PC-3 (cell line): Measurements from ENCODE around the gene RABGAP1L. TPM values are rescaled to one million over a fixed set of nuclear protein-coding genes. Genes with fewer than 3 reads are reported as not detected.

Source experiments
- ATAC-seq: fragments of 200-7000 bp; cut with Tn5 transposase; 2 replicates; pipeline ENCODE4 v1.9.1; 2020; ENCODE audit warnings: mild to moderate bottlenecking, moderate library complexity
- BruUV-seq: library from RNA; stranded (reverse); fragments of 400-500 nt; replicated peaks from 2 replicates; lab custom pipeline; 2021; lab: Mats Ljungman, UMichigan
- CTCF ChIA-PET: fragments of 300-600 bp; sonication (Branson Sonifier 250); formaldehyde crosslinking; loops from one replicate; lab custom pipeline; 2022; ENCODE audit warnings: antibody characterized with exemption; lab: Charles Lee
- POLR2A ChIA-PET: fragments of 300-600 bp; sonication (Branson Sonifier 250); formaldehyde crosslinking; loops from one replicate; lab custom pipeline; 2022; ENCODE audit warnings: antibody characterized with exemption; ENCODE audit not compliant: unreplicated experiment; lab: Charles Lee
- DNase-seq: peaks from one replicate; pipeline ENCODE4 v3.0.0-alpha.2; 2015
- H2AFZ ChIP-seq: fragments of 300-600 bp; sonication (generic); 2 replicates; pipeline ENCODE4 v1.6.0; 2016; ENCODE audit warnings: antibody characterized with exemption, low read length
- H3F3A ChIP-seq: fragments of 300-600 bp; sonication (generic); one replicate; pipeline ENCODE4 v1.6.0; 2017; ENCODE audit warnings: antibody characterized with exemption, low read length, control low read depth, mild to moderate bottlenecking; ENCODE audit not compliant: unreplicated experiment
- H3K27ac ChIP-seq: fragments of 300-600 bp; sonication (generic); 2 replicates; pipeline ENCODE4 v1.5.1; 2016; ENCODE audit warnings: mild to moderate bottlenecking, low read length
- H3K27me3 ChIP-seq: fragments of 300-600 bp; sonication (generic); 2 replicates; pipeline ENCODE4 v1.6.1; 2016; ENCODE audit warnings: low read length, mixed read lengths
- H3K36me3 ChIP-seq: fragments of 300-600 bp; sonication (generic); 2 replicates; pipeline ENCODE4 v1.6.1; 2016; ENCODE audit warnings: low read depth, mixed run types, low read length, mixed read lengths
- H3K4me1 ChIP-seq: fragments of 300-600 bp; sonication (generic); 2 replicates; pipeline ENCODE4 v1.5.1; 2016; ENCODE audit warnings: low read length; ENCODE audit not compliant: insufficient read depth
- H3K4me2 ChIP-seq: fragments of 300-600 bp; sonication (generic); 2 replicates; pipeline ENCODE4 v1.6.0; 2016; ENCODE audit warnings: low read length
- H3K4me3 ChIP-seq: fragments of 300-600 bp; sonication (generic); 2 replicates; pipeline ENCODE4 v1.5.1; 2016; ENCODE audit warnings: mild to moderate bottlenecking, low read length, mixed read lengths
- H3K79me2 ChIP-seq: fragments of 300-600 bp; sonication (generic); 2 replicates; pipeline ENCODE4 v1.6.1; 2017; ENCODE audit warnings: low read length, mixed read lengths
- H3K9ac ChIP-seq: fragments of 300-600 bp; sonication (generic); 2 replicates; pipeline ENCODE4 v1.6.0; 2016; ENCODE audit warnings: mild to moderate bottlenecking, low read length
- H3K9me2 ChIP-seq: fragments of 300-600 bp; sonication (generic); replicated peaks from 2 replicates; pipeline ENCODE4 v1.6.1; 2016; ENCODE audit warnings: mixed run types, low read length, mixed read lengths
- H3K9me3 ChIP-seq: fragments of 300-600 bp; sonication (generic); 2 replicates; pipeline ENCODE4 v1.6.1; 2016; ENCODE audit warnings: low read length, mixed read lengths
- H4K20me1 ChIP-seq: fragments of 300-600 bp; sonication (generic); 2 replicates; pipeline ENCODE4 v1.6.1; 2016; ENCODE audit warnings: low read length, mixed read lengths
- CTCF ChIP-seq: fragments of 300-600 bp; sonication (generic); conservative IDR thresholded peaks from 2 replicates; pipeline ENCODE4 v1.5.1; 2017; ENCODE audit warnings: antibody characterized with exemption, low read depth, mild to moderate bottlenecking, low read length
- EZH2 ChIP-seq: fragments of 300-600 bp; sonication (generic); IDR thresholded peaks from one replicate; pipeline ENCODE4 v1.6.1; 2017; ENCODE audit warnings: antibody characterized with exemption, mild to moderate bottlenecking, low read length; ENCODE audit not compliant: unreplicated experiment
- EZH2phosphoT487 ChIP-seq: fragments of 300-600 bp; sonication (generic); IDR thresholded peaks from 2 replicates; pipeline ENCODE4 v1.6.1; 2018; ENCODE audit warnings: mild to moderate bottlenecking, antibody characterized with exemption, low read length, borderline replicate concordance
- intact Hi-C: fragments of 100-400 bp; cut with micrococcal nuclease; formaldehyde crosslinking; loops from 2 replicates; pipeline ENCODE4 v1.9.0; 2023
- total RNA-seq: library from RNA; depleted of rRNA; stranded (reverse); fragments of >200 nt; gene quantifications from 2 replicates; pipeline ENCODE4 v1.2.3, GENCODE V29; 2014

The RABGAP1L gene
- total RNA-seq, 1 experiment from 2014 or later, result 24.4 TPM

DNA sequence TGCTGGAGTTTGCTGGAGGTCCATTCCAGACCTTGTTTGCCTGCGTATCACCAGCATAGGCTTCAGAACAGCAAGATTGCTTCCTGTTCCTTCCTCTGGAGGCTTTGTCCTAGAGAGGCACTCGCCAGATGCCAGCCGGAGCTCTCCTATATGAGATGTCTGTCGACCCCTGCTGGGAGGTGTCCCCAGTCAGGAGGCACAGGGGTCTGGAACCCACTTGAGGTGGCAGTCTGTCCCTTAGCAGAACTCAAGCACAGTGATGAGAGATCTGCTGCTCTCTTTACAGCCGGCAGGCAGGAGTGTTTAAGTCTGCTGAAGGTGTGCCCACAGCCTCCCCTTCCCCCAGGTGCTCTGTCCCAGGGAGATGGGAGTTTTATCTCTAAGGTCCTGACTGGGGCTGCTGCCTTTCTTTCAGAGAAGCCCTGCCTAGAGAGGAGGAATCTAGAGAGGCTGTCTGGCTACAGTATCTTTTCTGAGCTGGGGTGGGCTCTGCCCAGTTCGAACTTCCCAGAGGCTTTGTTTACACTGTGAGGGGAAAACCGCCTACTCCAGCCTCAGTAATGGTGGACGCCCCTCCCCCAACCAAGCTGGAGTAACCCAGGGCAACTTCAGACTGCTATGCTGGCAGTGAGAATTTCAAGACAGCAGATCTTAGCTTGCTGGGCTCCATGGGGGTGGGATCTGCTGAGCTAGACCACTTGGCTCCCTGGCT, 493.4 kb downstream of the RABGAP1L start:
- Histone ChIP-seq H3K27me3 (no peaks in the 10 kb centered on the region), H3K4me2 (no peak overlapping the region), H3K9ac (no peak overlapping the region), H3K27ac (no peak overlapping the region), H3K79me2 (no peaks in the 10 kb centered on the region), H2AFZ (no peak overlapping the region), H3K36me3 (no peaks in the 10 kb centered on the region), H3K9me3 (no peaks in the 10 kb centered on the region), H3K4me3 (no peak overlapping the region), H3K9me2 (no peaks in the 10 kb centered on the region), H4K20me1 (no peaks in the 10 kb centered on the region), H3F3A (no peaks in the 10 kb centered on the region), H3K4me1 (no peaks in the 10 kb centered on the region)
- CTCF ChIA-PET, result no interaction called here
- intact Hi-C loops, result no loop called here
- BruUV-seq, result no TSS peak
- POLR2A ChIA-PET, result no interaction called here
- TF ChIP-seq EZH2 (no peak), CTCF (no peak), EZH2phosphoT487 (no peak)
- DNase-seq, result no peak
- ATAC-seq, result no peak

GRCh38 chr1:174654560-174654959, 495.2 kb downstream of the RABGAP1L start:
- H3F3A ChIP-seq, result no peaks in the 10 kb centered on the region
- no peaks in the 10 kb centered on the region for H3K9me2 ChIP-seq
- CTCF ChIA-PET, result no interaction called here
- no TSS peak for BruUV-seq
- H2AFZ ChIP-seq, result no peak overlapping the region
- no peaks in the 10 kb centered on the region for H3K79me2 ChIP-seq
- no peak overlapping the region for H3K4me2 ChIP-seq
- no peak for ATAC-seq
- POLR2A ChIA-PET, result no interaction called here
- DNase-seq, result no peak
- no peaks in the 10 kb centered on the region for H4K20me1 ChIP-seq
- peaks cover 5% of the 10 kb centered on the region for H3K4me1 ChIP-seq
- no peak for TF ChIP-seq EZH2
- no peaks in the 10 kb centered on the region for H3K36me3 ChIP-seq
- no peak overlapping the region for H3K4me3 ChIP-seq
- no peaks in the 10 kb centered on the region for H3K27me3 ChIP-seq
- no peaks in the 10 kb centered on the region for H3K9me3 ChIP-seq
- no peak overlapping the region for H3K27ac ChIP-seq
- H3K9ac ChIP-seq, result no peak overlapping the region
- intact Hi-C loops, result no loop called here

DNA sequence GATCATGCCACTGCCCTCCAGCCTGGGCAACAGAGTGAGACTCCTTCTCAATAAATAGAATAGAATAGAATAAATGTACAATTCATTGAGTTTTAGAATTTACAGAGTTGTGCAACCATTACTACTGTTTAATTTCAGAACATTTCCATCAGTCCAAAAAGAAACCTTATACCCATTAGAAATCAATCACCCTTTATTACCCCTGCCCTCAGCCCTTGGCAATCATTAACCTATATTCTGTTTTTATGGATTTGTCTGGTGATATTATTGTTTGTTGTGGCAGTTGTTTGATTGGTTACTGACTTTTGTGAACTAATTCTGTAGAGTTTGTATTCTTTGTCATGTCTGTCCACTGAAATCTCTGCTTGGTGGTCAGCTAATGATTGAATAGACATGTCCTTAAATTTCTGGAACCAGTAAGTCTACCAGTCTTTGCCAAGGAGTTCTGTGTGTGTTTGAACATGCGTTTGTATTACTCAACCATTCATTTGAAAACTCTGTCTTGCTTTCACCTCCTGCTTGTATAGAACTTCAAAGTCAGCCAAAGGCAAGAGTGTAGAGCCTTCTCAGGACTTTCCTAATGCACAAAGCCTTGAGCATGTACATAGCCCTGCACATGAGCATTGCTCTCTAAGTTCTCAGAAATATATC, 497.2 kb downstream of the RABGAP1L start:
- H2AFZ ChIP-seq, result no peak overlapping the region
- H3K4me1 ChIP-seq, result peaks cover 13% of the 10 kb centered on the region
- intact Hi-C loops, result no loop called here
- H3K79me2 ChIP-seq, result no peaks in the 10 kb centered on the region
- no peak for DNase-seq
- no peaks in the 10 kb centered on the region for H3K36me3 ChIP-seq
- CTCF ChIA-PET, result no interaction called here
- POLR2A ChIA-PET, result no interaction called here
- H3K4me2 ChIP-seq, result no peak overlapping the region
- no peaks in the 10 kb centered on the region for H3K9me2 ChIP-seq
- no peak overlapping the region for H3K9ac ChIP-seq
- H3K27ac ChIP-seq, result no peak overlapping the region
- ATAC-seq, result no peak
- H4K20me1 ChIP-seq, result no peaks in the 10 kb centered on the region
- no TSS peak for BruUV-seq
- H3F3A ChIP-seq, result no peaks in the 10 kb centered on the region
- H3K4me3 ChIP-seq, result no peak overlapping the region
- H3K27me3 ChIP-seq, result no peaks in the 10 kb centered on the region
- no peaks in the 10 kb centered on the region for H3K9me3 ChIP-seq
- TF ChIP-seq EZH2, result no peak
